MCF 10A (cell line): Measurements from ENCODE around the gene GSTM2. TPM values are rescaled to one million over a fixed set of nuclear protein-coding genes. Genes with fewer than 3 reads are reported as not detected.

ENCODE experiments used
- BruUV-seq: library from RNA; stranded (reverse); fragments of 400-500 nt; replicated peaks from 2 replicates; lab custom pipeline; 2021; lab: Mats Ljungman, UMichigan
- CTCF ChIA-PET: fragments of 300-600 bp; sonication (Branson Sonifier 250); formaldehyde crosslinking; extraction: SDS; loops from one replicate; lab custom pipeline; 2021; ENCODE audit warnings: antibody characterized with exemption, inconsistent platforms; lab: Yijun Ruan, JAX
- POLR2A ChIA-PET: fragments of 300-600, 350-650 bp; sonication (Branson Sonifier 250); formaldehyde crosslinking; extraction: SDS; loops from one replicate; lab custom pipeline; 2020; ENCODE audit warnings: antibody characterized with exemption, inconsistent platforms; lab: Yijun Ruan, JAX
- DNase-seq: peaks from one replicate; pipeline ENCODE4 v3.0.0-alpha.2; 2018; ENCODE audit not compliant: unreplicated experiment
- H3K27ac Mint-ChIP-seq: one replicate; pipeline ENCODE4 v1.8.0; 2022; ENCODE audit warnings: mild to moderate bottlenecking, low read depth, mixed read lengths; ENCODE audit not compliant: unreplicated experiment
- H3K27me3 Mint-ChIP-seq: one replicate; pipeline ENCODE4 v1.8.0; 2022; ENCODE audit warnings: mixed read lengths; ENCODE audit not compliant: insufficient read depth, unreplicated experiment
- H3K36me3 Mint-ChIP-seq: one replicate; pipeline ENCODE4 v1.8.0; 2022; ENCODE audit warnings: mild to moderate bottlenecking, moderate library complexity, mixed read lengths; ENCODE audit not compliant: insufficient read depth, unreplicated experiment
- H3K4me1 Mint-ChIP-seq: one replicate; pipeline ENCODE4 v1.8.0; 2022; ENCODE audit warnings: mixed read lengths; ENCODE audit not compliant: insufficient read depth, unreplicated experiment
- H3K4me3 Mint-ChIP-seq: one replicate; pipeline ENCODE4 v1.8.0; 2022; ENCODE audit warnings: mild to moderate bottlenecking, moderate library complexity, mixed read lengths; ENCODE audit not compliant: unreplicated experiment
- H3K9me3 Mint-ChIP-seq: one replicate; pipeline ENCODE4 v1.8.0; 2022; ENCODE audit warnings: mixed read lengths; ENCODE audit not compliant: unreplicated experiment
- CTCF ChIP-seq: fragments of 200-600 bp; IDR thresholded peaks from one replicate; pipeline ENCODE4 v1.8.0; 2022; ENCODE audit warnings: antibody characterized with exemption, mild to moderate bottlenecking; ENCODE audit not compliant: unreplicated experiment
- intact Hi-C: fragments of 100-400 bp; cut with micrococcal nuclease; formaldehyde crosslinking; loops from 2 replicates; pipeline ENCODE4 v1.14.1; 2022
- total RNA-seq: library from RNA; stranded (reverse); gene quantifications from 2 replicates; pipeline ENCODE4 v1.2.3, GENCODE V29; 2022

Gene GSTM2
- total RNA-seq, 1 experiment from 2014 or later, result 0.70 TPM

- no peaks in the 10 kb centered on the region for H3K9me3 Mint-ChIP-seq
- peak overlapping the region; percentile 92 for H3K27ac Mint-ChIP-seq
- intact Hi-C loops, result loop anchor here (2.0 kb wide), 1 partner anchor 72 kb away; the partner anchor contains the start of gene GNAI3
- H3K4me1 Mint-ChIP-seq, result peaks cover 40% of the 10 kb centered on the region
- peak overlapping the region; percentile 97 for H3K4me3 Mint-ChIP-seq
- H3K27me3 Mint-ChIP-seq, result no peaks in the 10 kb centered on the region
- H3K36me3 Mint-ChIP-seq, result no peaks in the 10 kb centered on the region
- BruUV-seq, result no TSS peak
- CTCF ChIA-PET, result interaction anchor here (0.9 to 11.4 kb wide), 7 partner anchors 9 to 157 kb away, joined by 3 to 96 read pairs (median 4); no protein-coding TSS in a partner anchor
- DNase-seq, result peak; percentile 58
- POLR2A ChIA-PET, result interaction anchor here (0.6 to 5.8 kb wide), 8 partner anchors 8 to 386 kb away, joined by 3 to 99 read pairs (median 4); partner anchors contain the start of genes AHCYL1 and GNAI3
- TF ChIP-seq CTCF, result no peak
Measured at GRCh38 chr1:109620401-109620791, 47.5 kb upstream of the GSTM2 start.

GRCh38 chr1:109620841-109621286 lies 47.0 kb upstream of the GSTM2 start:
- Mint-ChIP-seq H3K4me1 (peaks cover 40% of the 10 kb centered on the region), H3K9me3 (no peaks in the 10 kb centered on the region), H3K4me3 (peak overlapping the region; percentile 97), H3K27me3 (no peaks in the 10 kb centered on the region), H3K36me3 (no peaks in the 10 kb centered on the region), H3K27ac (peak overlapping the region; percentile 92)
- no peak for TF ChIP-seq CTCF
- ChIA-PET POLR2A (interaction anchor here (0.9 to 5.8 kb wide), 6 partner anchors 8 to 364 kb away, joined by 3 to 99 read pairs (median 8); partner anchors contain the start of genes AHCYL1 and GNAI3), CTCF (interaction anchor here (0.7 to 11.4 kb wide), 6 partner anchors 9 to 152 kb away, joined by 3 to 96 read pairs (median 5); no protein-coding TSS in a partner anchor)
- peak; percentile 85 for DNase-seq
- no TSS peak for BruUV-seq
- intact Hi-C loops, result loop anchor here (2.0 kb wide), 1 partner anchor 72 kb away; the partner anchor contains the start of gene GNAI3

GRCh38 chr1:109621379-109622136 lies 46.3 kb upstream of the GSTM2 start:
- ChIA-PET POLR2A (interaction anchor here (2.8 to 5.8 kb wide), 2 partner anchors 73 to 364 kb away, joined by 13 to 99 read pairs; partner anchors contain the start of genes AHCYL1 and GNAI3), CTCF (interaction anchor here (0.7 to 11.4 kb wide), 5 partner anchors 8 to 75 kb away, joined by 3 to 96 read pairs (median 4); no protein-coding TSS in a partner anchor)
- TSS peak; percentile 11 for BruUV-seq
- Mint-ChIP-seq H3K4me3 (peak overlapping the region; percentile 97), H3K27me3 (no peaks in the 10 kb centered on the region), H3K9me3 (no peaks in the 10 kb centered on the region), H3K4me1 (peaks cover 37% of the 10 kb centered on the region), H3K36me3 (no peaks in the 10 kb centered on the region), H3K27ac (peak overlapping the region; percentile 92)
- no peak for DNase-seq
- intact Hi-C loops, result loop anchor here (2.0 kb wide), 1 partner anchor 73 kb away; the partner anchor contains the start of gene GNAI3
- TF ChIP-seq CTCF, result no peak
